Activated CD4-positive, CD25-positive, alpha-beta regulatory T cell (primary cell): Measurements from ENCODE around the gene GRIK2.

Source experiments
- DNase-seq, 4 experiments: peaks; one replicate each; lab custom pipeline; 2025; lab: John Stamatoyannopoulos, UW

Gene GRIK2

DNA sequence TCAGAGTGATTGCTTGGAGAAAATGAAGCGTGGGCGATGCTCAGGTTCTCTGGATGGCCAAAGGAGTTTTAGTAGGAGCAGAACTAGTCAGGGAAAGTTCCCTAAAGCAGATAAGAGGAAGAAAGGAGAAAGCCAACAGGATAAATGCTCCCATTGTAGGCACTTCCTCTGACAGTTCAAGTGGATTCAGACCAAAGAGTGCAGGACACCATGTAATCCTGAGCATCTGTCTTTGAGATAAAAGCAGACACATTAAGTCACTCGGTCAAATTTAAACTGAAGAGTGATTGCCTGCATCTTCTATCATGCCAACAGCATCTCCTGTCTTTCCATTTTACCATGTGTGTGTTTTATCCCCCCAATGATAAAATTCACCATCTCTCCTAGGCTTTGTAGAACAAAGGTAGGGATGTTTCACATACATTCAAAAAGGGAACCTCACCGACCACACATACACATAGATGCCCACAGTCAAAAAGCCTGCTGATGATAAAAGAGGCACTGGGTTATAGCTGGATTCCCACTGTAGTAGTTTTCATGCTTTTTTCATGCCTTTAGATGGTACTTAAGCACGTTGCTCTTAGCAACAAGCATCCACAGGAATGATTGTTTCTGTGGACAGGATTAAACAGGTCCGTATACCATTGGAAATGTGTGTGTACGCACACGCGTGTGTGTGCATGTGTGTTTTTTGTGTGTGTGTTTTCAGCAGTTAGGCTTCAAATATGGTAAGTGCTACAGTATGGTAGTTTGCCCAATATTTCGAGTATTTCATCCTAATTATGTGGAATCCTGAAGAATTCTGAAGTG lies 7.0 kb downstream of the GRIK2 start:
- DNase-seq: no peak

DNA sequence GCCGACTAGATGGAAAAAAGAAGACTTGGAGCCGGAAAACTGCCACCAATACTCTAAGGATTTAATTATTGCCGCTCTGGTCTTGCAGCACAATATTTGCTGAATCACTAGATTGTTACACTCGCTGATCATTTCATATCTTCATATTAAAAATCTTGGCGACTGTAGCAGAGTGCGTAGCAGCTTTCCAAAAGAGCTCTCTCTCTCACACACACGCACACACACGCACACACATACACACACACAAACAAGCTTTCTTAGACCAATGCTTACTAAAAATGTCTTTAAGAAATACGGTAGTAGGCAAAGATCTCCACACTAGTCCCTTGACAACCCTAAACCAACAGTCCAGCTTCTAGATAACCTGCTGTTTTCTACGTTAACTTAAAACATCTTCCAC lies 7.7 kb downstream of the GRIK2 start:
- DNase-seq: no peak

DNA sequence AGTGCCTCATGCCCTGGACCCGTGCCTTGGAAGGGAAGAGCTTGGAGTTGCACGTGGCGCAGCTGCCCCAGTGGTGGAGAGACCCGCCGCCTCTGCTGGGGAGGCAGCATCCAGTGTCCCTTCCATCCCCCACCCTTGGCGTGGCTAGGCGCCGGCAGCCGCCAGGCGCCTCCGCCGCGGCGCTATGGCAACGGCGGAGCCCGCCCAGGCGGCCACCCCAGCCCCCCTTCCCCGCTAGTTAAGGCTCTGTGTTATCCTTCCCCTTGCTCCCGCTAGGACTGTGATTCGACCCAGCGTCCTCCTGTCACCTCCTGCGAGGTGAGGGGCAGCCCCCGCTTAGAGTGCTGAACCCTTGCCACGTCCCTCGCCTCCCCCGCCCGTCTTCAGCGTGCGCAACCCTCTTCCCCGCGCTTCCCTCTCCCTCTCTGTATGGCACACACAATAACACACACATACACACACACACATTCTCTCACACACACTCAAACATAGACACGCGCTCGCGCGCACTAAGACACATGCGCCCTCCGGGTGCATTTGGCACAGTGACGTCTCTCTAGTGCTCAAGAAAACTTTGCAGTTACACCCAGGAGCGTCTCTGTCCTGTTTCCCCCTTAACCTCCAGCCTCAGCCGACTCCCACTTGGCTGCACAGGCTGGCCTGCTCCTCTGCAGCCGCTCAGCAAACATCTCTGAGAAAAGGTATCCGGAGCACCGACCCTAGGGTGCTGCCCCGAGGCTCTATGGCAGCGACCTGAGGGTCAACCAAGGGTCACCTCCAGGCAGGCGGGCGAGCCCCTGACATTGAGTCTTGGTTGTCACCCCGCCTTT lies 8.5 kb downstream of the GRIK2 start:
- DNase-seq: no peak

DNA sequence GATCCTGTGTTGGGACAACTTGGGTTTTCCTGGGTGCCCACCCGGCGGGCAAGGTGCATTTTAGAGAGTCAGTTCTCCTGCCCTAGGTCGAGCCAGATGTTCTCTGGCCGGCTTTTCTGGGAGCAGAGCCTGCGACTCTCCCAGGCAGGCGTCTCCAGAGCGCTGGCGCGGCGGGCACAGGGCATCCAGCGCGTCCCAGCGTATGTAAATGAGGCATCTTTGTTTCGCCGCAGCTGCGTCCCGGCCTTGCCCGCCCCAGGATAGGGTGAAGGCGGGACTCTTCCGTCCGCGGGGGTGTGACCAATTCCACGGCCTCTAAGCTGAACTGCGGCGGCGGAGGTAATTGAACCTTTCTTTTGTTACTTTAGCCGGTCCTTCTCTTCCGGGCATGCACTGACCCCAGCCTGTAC lies 9.1 kb downstream of the GRIK2 start:
- DNase-seq: no peak

DNA sequence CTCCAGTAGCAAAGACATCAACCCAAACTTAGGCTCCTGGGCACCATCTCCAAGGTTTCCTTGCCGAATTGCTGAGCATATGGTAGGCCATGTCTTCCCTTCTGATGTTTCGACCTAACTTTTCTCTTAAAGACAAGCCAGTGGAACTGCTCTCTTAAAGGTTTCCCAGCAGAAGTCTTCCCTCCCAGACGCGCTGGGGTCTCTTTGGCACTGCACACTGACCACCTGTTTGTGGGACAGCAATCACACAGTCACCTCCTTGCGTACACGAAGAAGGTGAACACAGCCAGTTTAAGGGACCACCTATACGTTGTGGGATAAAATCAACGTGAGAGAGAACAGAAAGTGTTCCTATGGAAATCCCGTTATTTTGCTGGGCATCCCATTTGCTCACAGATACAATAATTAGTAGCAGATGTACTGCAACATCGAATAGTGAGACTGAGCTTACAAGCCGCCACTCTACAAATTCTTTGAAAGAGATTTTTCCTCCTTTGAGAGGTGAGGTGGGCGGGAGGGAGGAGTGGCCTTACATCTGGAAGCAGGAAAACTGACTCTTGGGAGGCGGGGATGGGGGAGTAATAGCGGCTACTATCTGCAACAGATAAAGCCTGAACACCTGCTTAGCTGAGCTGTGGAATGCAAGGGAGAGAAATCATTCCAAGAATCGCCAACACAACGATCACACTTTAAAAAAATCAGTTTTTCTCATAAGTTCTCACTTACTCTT lies 9.9 kb downstream of the GRIK2 start:
- no peak for DNase-seq

DNA sequence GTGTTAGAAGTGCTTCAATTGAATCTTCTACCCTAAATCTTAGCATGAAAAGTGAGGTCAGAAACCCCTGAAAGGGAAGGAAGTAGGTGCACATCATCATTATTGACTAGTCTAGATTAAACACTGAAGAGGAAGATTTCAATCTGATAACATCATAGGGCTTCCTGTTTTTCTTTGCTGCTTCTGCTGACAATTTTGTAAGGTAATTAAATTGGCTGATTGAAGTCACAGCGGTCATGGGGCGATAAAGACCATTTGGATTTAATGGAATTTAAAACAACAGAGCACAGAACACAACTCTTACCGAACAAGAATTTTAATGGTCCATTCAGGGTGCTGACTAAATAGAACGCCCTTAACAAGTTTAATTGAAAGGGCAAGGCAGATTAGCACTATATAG lies 11.3 kb downstream of the GRIK2 start:
- DNase-seq: no peak

DNA sequence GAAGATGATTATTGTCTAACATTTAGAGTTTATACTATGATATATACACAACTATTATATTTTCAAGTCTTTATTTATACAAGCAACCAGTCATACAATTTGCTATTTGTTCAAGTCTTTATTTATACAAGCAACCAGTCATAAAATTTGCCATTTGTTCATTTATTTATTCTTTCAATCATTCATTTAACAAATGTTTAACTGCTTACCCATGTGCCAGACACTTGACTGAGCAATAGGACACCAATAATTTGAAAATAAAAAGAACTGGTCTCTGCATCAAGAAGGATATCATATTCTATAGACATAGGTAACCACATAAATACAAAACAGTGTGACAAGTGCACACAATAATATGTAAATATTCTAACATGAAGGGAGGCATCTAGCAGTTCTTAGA lies 20.3 kb downstream of the GRIK2 start:
- DNase-seq: no peak

DNA sequence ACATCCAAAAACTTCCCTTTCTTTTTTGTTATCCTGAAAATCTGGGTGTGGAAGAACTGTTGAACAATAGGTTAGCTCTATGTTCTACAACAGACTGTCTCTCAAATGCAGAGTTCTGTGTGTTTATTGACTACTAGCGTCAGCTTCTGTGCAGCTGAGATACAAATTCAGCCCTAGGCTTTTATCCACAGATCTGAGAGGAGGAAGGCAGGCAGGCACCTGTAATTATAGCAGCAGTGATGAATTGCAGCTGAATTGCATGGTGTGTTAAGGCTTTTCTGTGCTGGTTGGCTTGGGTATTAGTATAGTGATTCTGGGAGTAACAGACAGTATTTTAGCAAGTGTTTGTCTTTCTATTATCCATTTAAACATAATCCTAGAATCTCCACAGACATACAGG lies 24.4 kb downstream of the GRIK2 start:
- DNase-seq: no peak

DNA sequence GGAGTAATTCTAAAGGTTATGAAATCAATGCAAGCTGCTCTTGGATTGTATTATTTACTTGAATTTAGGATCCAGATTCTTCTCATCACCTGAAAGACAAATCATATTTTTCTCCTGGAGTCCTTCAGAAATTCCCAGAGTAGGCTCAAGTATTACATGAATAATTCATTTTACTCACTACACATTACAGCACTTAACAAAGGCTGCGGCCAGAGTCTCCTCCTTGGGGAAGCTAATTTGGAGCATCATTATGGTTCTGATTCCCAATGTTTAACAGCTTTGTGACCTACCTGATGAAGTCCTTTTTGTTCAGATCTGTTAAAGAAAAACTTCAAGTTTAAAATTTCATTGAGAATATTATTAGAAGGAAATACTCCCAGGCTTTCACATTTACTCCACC lies 28.7 kb downstream of the GRIK2 start:
- no peak for DNase-seq

DNA sequence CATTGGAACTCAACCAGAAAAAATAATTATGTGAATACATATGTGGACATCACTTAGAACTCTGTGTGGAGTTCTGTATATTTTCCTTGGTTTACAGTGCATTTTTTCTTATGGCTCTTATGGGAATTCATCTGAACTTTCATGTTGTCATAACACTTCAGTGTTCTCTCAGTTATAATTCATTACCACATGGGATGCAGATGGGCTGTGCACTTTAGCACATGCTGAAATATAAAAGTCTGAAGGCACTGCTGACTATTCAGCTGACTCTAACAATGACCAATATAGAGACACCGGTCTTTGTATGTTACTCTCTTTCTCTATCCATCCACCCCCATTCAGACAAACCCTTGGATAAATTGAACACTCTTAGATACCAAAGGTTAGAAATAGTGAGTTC lies 29.3 kb downstream of the GRIK2 start:
- DNase-seq: no peak

DNA sequence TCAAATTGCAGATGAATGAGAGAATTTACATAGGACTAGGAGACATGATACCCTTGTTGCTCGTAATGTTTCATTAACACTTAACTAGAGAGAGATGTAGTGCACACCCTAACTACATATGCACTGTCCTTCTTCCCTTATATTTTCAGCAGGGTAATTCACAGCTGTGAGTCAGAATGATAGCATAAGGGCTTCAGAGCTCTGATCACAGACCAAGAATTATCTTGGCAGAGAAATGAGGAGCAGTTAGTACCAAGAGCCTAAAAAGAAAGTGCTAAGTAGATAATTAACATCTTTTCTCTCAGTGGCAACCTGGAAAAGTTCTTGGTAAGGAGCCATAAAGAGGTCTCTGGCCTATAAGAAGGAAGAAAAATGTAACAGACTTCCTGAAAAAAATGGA lies 35.8 kb downstream of the GRIK2 start:
- DNase-seq: no peak

DNA sequence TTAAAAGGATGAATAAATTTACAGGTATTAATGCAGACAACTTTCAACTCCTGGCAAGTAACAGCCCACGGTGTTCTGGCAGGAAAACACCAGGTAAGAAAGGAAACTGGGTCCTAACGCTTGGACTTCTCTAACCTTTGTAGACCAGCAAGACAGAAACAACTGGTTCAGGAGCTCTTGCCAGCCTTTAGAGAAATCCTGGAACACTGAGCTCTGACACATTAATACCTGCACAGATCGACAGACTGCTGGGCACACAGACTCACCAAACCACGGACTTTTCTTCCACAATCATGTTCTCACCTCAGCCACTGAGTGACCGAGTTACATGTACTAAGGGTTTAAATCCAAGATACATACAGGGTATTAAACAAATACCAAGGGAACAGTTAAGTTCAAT lies 36.3 kb downstream of the GRIK2 start:
- DNase-seq: no peak

DNA sequence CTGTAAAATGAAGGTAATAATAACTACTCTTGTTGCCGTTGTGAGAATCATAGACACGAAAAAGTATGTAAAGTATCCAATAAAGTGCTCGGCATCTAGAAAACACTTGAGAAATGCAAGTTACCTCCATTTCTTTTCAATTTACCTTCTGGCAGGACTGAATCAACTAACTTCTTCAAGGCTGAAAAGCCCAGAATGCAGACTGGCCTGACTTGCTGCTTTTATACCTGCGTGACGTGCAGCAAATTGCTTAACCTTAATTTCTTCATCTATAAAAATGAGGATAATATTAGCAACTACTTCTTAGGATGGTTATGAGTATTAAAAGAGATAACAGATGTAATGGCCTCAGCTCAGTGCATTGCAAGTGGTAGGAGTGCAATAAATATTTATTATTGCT lies 39.6 kb downstream of the GRIK2 start:
- no peak for DNase-seq

DNA sequence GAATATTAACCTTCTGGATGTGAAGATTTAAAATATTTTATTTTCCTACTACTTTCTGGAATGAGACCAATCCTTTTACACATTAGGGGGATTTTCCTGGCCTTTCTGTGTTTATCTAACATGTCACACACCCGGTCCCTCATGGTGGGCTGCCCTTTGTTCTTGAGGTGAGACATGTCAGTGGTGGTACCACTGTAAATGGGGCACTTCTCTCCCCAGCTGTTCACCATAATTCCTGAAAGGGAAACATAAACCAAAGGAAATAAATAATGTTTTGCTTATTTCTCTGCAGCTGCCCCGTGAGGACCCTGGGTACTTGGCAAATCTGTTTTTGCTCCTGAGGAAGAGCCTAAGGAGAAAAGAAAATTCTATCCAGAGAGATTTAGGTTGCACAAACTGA lies 41.1 kb downstream of the GRIK2 start:
- DNase-seq: no peak

DNA sequence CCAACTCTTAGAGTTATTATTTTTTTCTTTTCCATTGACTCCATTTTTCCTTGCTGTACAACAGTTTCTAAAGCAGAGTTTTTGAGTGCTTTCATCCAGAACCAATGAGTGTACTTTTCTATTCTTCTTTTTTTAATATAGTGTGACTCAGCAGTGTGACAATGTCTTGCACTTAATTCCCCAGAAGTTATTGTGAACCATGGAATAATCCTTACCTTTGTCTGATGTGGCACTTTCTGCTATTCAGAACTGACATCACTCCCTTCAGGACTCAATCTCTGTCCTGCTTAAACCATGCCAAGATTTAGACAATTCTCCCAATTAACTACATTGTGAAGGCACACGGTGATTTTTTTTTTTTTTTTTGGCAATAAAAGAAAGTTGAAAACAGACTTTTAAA lies 41.5 kb downstream of the GRIK2 start:
- no peak for DNase-seq

DNA sequence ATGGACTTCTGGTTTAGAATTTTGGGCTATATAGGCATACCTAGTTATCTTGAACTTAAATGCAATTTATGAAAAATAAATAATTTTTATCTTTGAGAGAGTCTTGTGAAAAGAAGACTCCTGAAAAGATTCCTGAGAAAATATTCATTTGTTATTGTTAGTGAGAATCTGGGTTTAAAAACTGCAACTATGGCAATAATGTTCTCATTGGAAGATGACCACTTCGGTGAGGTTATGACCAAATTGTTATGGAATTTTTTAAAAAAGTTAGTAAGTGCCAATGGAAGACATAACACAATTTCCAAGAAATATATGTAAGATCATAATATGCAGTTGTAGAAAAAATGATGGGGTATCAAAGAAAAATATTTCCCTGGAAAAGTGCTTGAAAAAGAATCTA lies 46.3 kb downstream of the GRIK2 start:
- DNase-seq: no peak

DNA sequence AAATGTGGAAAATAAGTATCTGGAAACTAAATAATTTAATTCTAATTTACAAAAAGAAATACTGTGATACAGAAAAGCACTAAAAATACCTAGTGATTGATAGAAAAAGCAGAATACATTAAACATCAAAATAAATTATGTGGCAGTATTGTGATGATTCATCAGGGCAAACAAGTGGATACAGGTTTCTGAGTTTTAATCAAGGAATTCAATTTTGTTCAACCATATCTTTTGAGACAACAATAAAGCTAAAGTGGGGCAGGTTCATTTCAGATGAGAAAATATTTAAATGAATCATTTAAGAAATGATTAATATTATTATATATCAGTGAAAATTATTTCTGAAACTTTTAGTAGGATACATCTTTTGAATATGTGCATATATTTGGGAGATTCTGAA lies 49.8 kb downstream of the GRIK2 start:
- no peak for DNase-seq

DNA sequence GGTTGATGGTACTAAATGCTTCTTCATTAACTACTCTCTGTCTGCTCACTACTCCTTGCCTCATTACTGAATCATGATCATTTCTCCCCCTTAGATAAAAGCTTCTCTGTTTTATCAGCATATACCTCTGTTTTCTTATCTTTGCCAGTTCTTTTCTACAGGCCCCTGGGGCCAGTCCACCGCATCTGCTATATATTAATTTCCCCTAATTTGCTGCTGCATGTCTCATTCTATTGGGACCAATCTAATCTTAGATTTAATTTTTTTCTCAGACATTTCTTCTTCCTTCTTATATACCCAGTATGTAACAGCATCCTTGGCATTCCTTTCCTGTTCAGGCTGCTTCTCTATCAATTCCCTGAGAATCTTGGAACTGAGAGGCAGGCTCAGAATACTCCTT lies 51.2 kb downstream of the GRIK2 start:
- DNase-seq: no peak

DNA sequence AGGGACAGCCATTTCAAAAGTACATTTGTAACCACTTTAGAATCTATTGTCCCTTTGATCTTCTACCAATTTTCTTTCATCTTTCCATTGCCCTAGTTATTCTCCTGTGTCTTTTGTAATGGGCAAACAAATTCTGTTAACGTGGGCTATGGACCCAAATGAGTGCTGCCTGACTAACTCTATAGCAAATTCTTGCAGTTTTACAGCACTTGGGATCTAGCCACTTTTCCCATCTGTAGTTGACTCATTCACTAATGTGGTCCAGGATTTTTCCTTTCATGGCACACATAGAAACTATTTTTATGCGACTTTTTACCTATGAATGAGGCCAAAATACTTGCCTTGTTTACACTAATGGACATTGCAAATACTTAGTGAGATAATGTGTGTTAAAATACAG lies 52.0 kb downstream of the GRIK2 start:
- DNase-seq: no peak

DNA sequence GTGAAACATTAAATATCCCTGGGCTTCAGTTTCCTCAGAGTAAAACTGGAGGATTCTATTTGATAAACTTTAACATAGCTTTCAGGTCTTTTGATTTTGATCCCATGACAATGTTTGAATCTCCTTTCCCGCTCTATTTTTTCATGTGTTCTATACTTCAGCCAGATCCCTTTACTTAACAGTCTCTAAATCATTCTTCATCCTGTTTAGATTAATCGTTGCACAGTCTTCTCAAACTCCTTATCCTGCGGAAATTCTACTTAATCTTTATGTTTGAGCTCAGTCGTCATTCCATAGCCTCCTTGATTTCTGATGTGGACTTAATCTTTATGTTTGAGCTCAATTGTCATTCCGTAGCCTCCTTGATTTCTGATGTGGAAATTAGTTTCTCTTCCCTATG lies 57.4 kb downstream of the GRIK2 start:
- no peak for DNase-seq

DNA sequence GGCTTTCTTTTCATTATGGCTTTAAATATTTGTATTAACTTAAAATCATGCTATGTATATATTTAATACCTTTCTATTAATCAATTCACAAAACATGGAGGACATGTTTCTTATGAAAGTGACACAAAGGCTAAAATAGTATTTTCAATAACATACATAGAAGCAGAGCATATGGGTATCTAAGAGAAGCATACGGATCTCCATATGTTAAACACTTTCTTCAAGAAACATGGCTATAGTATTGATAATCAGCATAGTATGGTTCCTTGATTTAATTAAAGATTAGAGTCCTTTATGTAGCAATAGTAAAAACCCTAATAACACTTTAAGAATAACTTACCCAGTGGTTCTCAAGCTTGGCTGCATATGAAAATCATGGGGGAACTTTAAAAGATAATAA lies 58.5 kb downstream of the GRIK2 start:
- DNase-seq: no peak

DNA sequence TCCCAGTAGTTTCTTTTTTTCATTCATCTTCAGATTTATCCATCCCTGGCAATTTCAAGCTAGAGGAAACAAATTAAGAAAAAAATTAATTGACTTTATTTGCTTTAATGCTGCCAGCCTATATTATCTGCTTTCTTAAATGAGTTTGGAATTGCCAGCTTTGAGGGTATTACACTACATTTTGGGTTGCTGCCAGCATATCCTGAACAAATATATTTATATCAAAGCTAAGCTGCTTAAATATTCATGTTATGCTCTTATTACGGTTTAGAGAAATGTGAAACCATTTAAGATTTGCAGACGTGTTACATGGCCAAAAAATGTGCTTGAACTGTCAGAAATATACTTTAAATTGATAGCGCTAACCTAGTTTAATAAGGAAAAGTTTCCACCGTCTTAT lies 59.7 kb downstream of the GRIK2 start:
- DNase-seq: no peak

DNA sequence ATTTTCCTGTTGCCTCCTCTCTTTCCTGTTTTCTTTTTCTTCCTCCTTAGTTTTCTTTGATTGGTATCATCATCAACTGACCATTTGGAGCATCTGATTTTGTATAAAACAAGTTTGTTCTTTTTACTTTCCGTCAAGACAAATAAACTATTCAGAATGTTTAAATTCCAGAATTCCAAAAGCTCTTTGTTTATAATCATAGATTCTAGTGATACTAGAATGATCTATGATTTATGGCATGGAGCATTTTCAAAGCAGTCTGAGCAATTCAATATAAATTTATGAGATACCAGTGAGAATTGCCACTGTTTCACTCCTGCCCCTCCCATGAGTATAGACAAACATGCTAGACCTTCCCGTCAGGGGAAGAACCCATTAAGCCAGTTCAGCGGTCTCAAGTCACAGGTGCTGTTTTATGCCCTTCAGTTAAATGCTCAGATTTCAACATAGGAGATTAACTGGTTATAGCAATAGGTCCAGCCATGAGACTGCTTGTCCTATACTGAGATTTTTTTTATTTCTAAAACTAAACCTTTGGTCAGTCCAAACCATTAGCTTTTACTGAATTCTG lies 60.7 kb downstream of the GRIK2 start:
- no peak for DNase-seq
